NCI-H2029 treated with DMSO at 0.1 percent for 48 hours (cell line): ENCODE results near the gene PAPPA2.

ENCODE experiments used
- DNase-seq: peaks from one replicate; lab custom pipeline; 2025; lab: John Stamatoyannopoulos, UW

Gene PAPPA2

GRCh38 chr1:176767714-176768136 lies 304.8 kb downstream of the PAPPA2 start:
- no peak for DNase-seq

GRCh38 chr1:176768532-176768931 lies 305.6 kb downstream of the PAPPA2 start:
- DNase-seq = no peak

- DNase-seq = no peak
Measured at GRCh38 chr1:176770066-176770465, 307.1 kb downstream of the PAPPA2 start.

GRCh38 chr1:176773038-176773437 lies 310.1 kb downstream of the PAPPA2 start:
- DNase-seq = no peak

- no peak for DNase-seq
Measured at GRCh38 chr1:176774224-176774623, 311.2 kb downstream of the PAPPA2 start.

- DNase-seq = no peak
Measured at GRCh38 chr1:176775378-176775777, 312.4 kb downstream of the PAPPA2 start.

- DNase-seq = no peak
Measured at GRCh38 chr1:176775996-176776395, 313.0 kb downstream of the PAPPA2 start.

GRCh38 chr1:176778056-176778455 lies 315.1 kb downstream of the PAPPA2 start:
- DNase-seq = no peak

- no peak for DNase-seq
Measured at GRCh38 chr1:176779992-176780328, 317.0 kb downstream of the PAPPA2 start.

- no peak for DNase-seq
Measured at GRCh38 chr1:176783309-176783708, 320.3 kb downstream of the PAPPA2 start.

- no peak for DNase-seq
Measured at GRCh38 chr1:176785056-176785455, 322.1 kb downstream of the PAPPA2 start.

- no peak for DNase-seq
Measured at GRCh38 chr1:176785791-176786190, 322.8 kb downstream of the PAPPA2 start.

- DNase-seq = no peak
Measured at GRCh38 chr1:176786274-176786673, 323.3 kb downstream of the PAPPA2 start.

GRCh38 chr1:176789571-176790090 lies 326.7 kb downstream of the PAPPA2 start:
- no peak for DNase-seq

- no peak for DNase-seq
Measured at GRCh38 chr1:176790786-176791185, 327.8 kb downstream of the PAPPA2 start.

GRCh38 chr1:176791906-176792305 lies 328.9 kb downstream of the PAPPA2 start:
- no peak for DNase-seq

- DNase-seq = no peak
Measured at GRCh38 chr1:176794897-176795508, 332.0 kb downstream of the PAPPA2 start.

- no peak for DNase-seq
Measured at GRCh38 chr1:176795929-176796328, 333.0 kb downstream of the PAPPA2 start.

- DNase-seq = no peak
Measured at GRCh38 chr1:176796583-176796982, 333.6 kb downstream of the PAPPA2 start.

- DNase-seq = no peak
Measured at GRCh38 chr1:176799327-176799726, 336.4 kb downstream of the PAPPA2 start.

- no peak for DNase-seq
Measured at GRCh38 chr1:176800978-176801513, 338.1 kb downstream of the PAPPA2 start.

- DNase-seq = no peak
Measured at GRCh38 chr1:176801514-176802020, 338.6 kb downstream of the PAPPA2 start.

GRCh38 chr1:176802316-176802715 lies 339.3 kb downstream of the PAPPA2 start:
- no peak for DNase-seq

GRCh38 chr1:176803042-176803441 lies 340.1 kb downstream of the PAPPA2 start:
- no peak for DNase-seq
